T-helper 2 cell treated with Interferon-gamma antibody and Interleukin-4, amounts not matched to agents 5 μg/mL and 100 μg/mL, for 36 hours (primary cell): ENCODE results near the gene STRIP1.
"Not testable (repeated sequence)": the region's sequence is repeated elsewhere in the genome, so short reads cannot be mapped to it uniquely, and the experiment has no call there.

ENCODE experiments used
- DNase-seq: peaks from one replicate; pipeline ENCODE4 v3.0.0; 2021; ENCODE audit warnings: low spot score
- H3K27ac Mint-ChIP-seq: one replicate; pipeline ENCODE4 v1.8.0; 2021; ENCODE audit warnings: mild to moderate bottlenecking, mixed read lengths
- H3K27me3 Mint-ChIP-seq: one replicate; pipeline ENCODE4 v1.8.0; 2021; ENCODE audit warnings: low read depth, mixed read lengths
- H3K36me3 Mint-ChIP-seq: one replicate; pipeline ENCODE4 v1.8.0; 2021; ENCODE audit warnings: low read depth, mixed read lengths
- H3K4me1 Mint-ChIP-seq: one replicate; pipeline ENCODE4 v1.8.0; 2021; ENCODE audit warnings: low read depth, mixed read lengths
- H3K4me3 Mint-ChIP-seq: one replicate; pipeline ENCODE4 v1.8.0; 2022; ENCODE audit warnings: mild to moderate bottlenecking, moderate library complexity, mixed read lengths
- H3K9me3 Mint-ChIP-seq: one replicate; pipeline ENCODE4 v1.8.0; 2021; ENCODE audit warnings: mixed read lengths

The STRIP1 gene

GRCh38 chr1:110063781-110064180, 29.4 kb downstream of the STRIP1 start:
- H3K27ac Mint-ChIP-seq, result no peak overlapping the region
- DNase-seq, result no peak
- H3K9me3 Mint-ChIP-seq, result no peaks in the 10 kb centered on the region
- H3K4me1 Mint-ChIP-seq, result peaks cover 7% of the 10 kb centered on the region
- H3K27me3 Mint-ChIP-seq, result peaks cover 27% of the 10 kb centered on the region
- H3K4me3 Mint-ChIP-seq, result no peak overlapping the region
- H3K36me3 Mint-ChIP-seq, result peaks cover 5% of the 10 kb centered on the region

GRCh38 chr1:110064576-110065337, 30.3 kb downstream of the STRIP1 start:
- H3K9me3 Mint-ChIP-seq, result no peaks in the 10 kb centered on the region
- H3K27ac Mint-ChIP-seq, result no peak overlapping the region

GRCh38 chr1:110065841-110066240, 31.4 kb downstream of the STRIP1 start:
- DNase-seq, result no peak
- Mint-ChIP-seq H3K4me3 (no peak overlapping the region), H3K27me3 (peaks cover 42% of the 10 kb centered on the region), H3K27ac (no peak overlapping the region), H3K4me1 (peaks cover 7% of the 10 kb centered on the region), H3K36me3 (no peaks in the 10 kb centered on the region), H3K9me3 (no peaks in the 10 kb centered on the region)

More at GRCh38 chr1:110064576-110065337, 30.3 kb downstream of the STRIP1 start:
- DNase-seq, result no peak
- Mint-ChIP-seq H3K36me3 (peaks cover 5% of the 10 kb centered on the region), H3K27me3 (peaks cover 36% of the 10 kb centered on the region), H3K4me1 (peaks cover 7% of the 10 kb centered on the region), H3K4me3 (no peak overlapping the region)

GRCh38 chr1:110067479-110067892, 33.1 kb downstream of the STRIP1 start:
- no peak for DNase-seq
- no peak overlapping the region for H3K4me3 Mint-ChIP-seq
- H3K27me3 Mint-ChIP-seq, result peaks cover 58% of the 10 kb centered on the region

GRCh38 chr1:110067893-110068645, 33.6 kb downstream of the STRIP1 start:
- peaks cover 63% of the 10 kb centered on the region for H3K27me3 Mint-ChIP-seq

More at GRCh38 chr1:110067479-110067892, 33.1 kb downstream of the STRIP1 start:
- H3K36me3 Mint-ChIP-seq, result no peaks in the 10 kb centered on the region
- peaks cover 7% of the 10 kb centered on the region for H3K4me1 Mint-ChIP-seq
- H3K9me3 Mint-ChIP-seq, result no peaks in the 10 kb centered on the region
- H3K27ac Mint-ChIP-seq, result no peak overlapping the region

GRCh38 chr1:110068646-110069403, 34.4 kb downstream of the STRIP1 start:
- H3K9me3 Mint-ChIP-seq, result no peaks in the 10 kb centered on the region
- H3K27me3 Mint-ChIP-seq, result peaks cover 70% of the 10 kb centered on the region
- H3K4me1 Mint-ChIP-seq, result peaks cover 7% of the 10 kb centered on the region
- peak overlapping the region; percentile 40 for H3K4me3 Mint-ChIP-seq
- H3K27ac Mint-ChIP-seq, result peak overlapping the region; percentile 70
- DNase-seq, result no peak
- H3K36me3 Mint-ChIP-seq, result no peaks in the 10 kb centered on the region

More at GRCh38 chr1:110067893-110068645, 33.6 kb downstream of the STRIP1 start:
- no peaks in the 10 kb centered on the region for H3K36me3 Mint-ChIP-seq
- peaks cover 7% of the 10 kb centered on the region for H3K4me1 Mint-ChIP-seq
- H3K9me3 Mint-ChIP-seq, result no peaks in the 10 kb centered on the region
- peak overlapping the region; percentile 40 for H3K4me3 Mint-ChIP-seq
- H3K27ac Mint-ChIP-seq, result peak overlapping the region; percentile 70
- no peak for DNase-seq

- H3K27me3 Mint-ChIP-seq, result peaks cover 78% of the 10 kb centered on the region
- no peak overlapping the region for H3K27ac Mint-ChIP-seq
- H3K4me1 Mint-ChIP-seq, result peaks cover 7% of the 10 kb centered on the region
- H3K4me3 Mint-ChIP-seq, result no peak overlapping the region
- DNase-seq, result no peak
- no peaks in the 10 kb centered on the region for H3K9me3 Mint-ChIP-seq
- H3K36me3 Mint-ChIP-seq, result no peaks in the 10 kb centered on the region
Measured at GRCh38 chr1:110069404-110070281, 35.2 kb downstream of the STRIP1 start.

GRCh38 chr1:110070282-110070669, 35.9 kb downstream of the STRIP1 start:
- H3K27me3 Mint-ChIP-seq, result peaks cover 82% of the 10 kb centered on the region
- no peak for DNase-seq
- no peak overlapping the region for H3K4me3 Mint-ChIP-seq
- H3K4me1 Mint-ChIP-seq, result peaks cover 7% of the 10 kb centered on the region
- H3K27ac Mint-ChIP-seq, result no peak overlapping the region
- H3K36me3 Mint-ChIP-seq, result no peaks in the 10 kb centered on the region
- H3K9me3 Mint-ChIP-seq, result no peaks in the 10 kb centered on the region

- Mint-ChIP-seq H3K9me3 (no peaks in the 10 kb centered on the region), H3K36me3 (no peaks in the 10 kb centered on the region), H3K27me3 (peaks cover 86% of the 10 kb centered on the region), H3K27ac (no peak within 1 kb of the TSS), H3K4me1 (peaks cover 7% of the 10 kb centered on the region), H3K4me3 (no peak within 1 kb of the TSS)
- no peak for DNase-seq
Measured at GRCh38 chr1:110070671-110071242, 36.3 kb downstream of the STRIP1 start, which contains the start of gene ALX3. TSS of gene ALX3 (minus strand) at chr1:110070672. CDS start at chr1:110070612, 60 bp downstream.

GRCh38 chr1:110074166-110074565, 39.7 kb downstream of the STRIP1 start:
- H3K4me1 Mint-ChIP-seq, result no peaks in the 10 kb centered on the region
- no peak overlapping the region for H3K4me3 Mint-ChIP-seq
- no peaks in the 10 kb centered on the region for H3K9me3 Mint-ChIP-seq
- H3K36me3 Mint-ChIP-seq, result no peaks in the 10 kb centered on the region
- H3K27me3 Mint-ChIP-seq, result peaks cover 70% of the 10 kb centered on the region
- DNase-seq, result no peak
- H3K27ac Mint-ChIP-seq, result no peak overlapping the region

GRCh38 chr1:110076789-110077500, 42.5 kb downstream of the STRIP1 start:
- no peak for DNase-seq
- Mint-ChIP-seq H3K4me3 (no peak overlapping the region), H3K4me1 (no peaks in the 10 kb centered on the region), H3K36me3 (no peaks in the 10 kb centered on the region), H3K9me3 (no peaks in the 10 kb centered on the region), H3K27me3 (peaks cover 51% of the 10 kb centered on the region), H3K27ac (no peak overlapping the region)

GRCh38 chr1:110079995-110080394, 45.6 kb downstream of the STRIP1 start:
- DNase-seq, H3K36me3 Mint-ChIP-seq: not testable (repeated sequence)
- H3K27me3 Mint-ChIP-seq, result peaks cover 49% of the 10 kb centered on the region

More at GRCh38 chr1:110079995-110080394, 45.6 kb downstream of the STRIP1 start:
- not testable (repeated sequence) for H3K4me3 Mint-ChIP-seq, H3K27ac Mint-ChIP-seq, H3K9me3 Mint-ChIP-seq
- peaks cover 11% of the 10 kb centered on the region for H3K4me1 Mint-ChIP-seq
